Uterus (tissue), 4 donors: ENCODE results near the gene MMD. TPM values are rescaled to one million over a fixed set of nuclear protein-coding genes. Genes with fewer than 3 reads are reported as not detected.

Experiments
- DNase-seq, 2 donors: peaks; one replicate each; pipeline ENCODE4 v3.0.0-alpha.2; 2019 to 2020
- H3K27ac ChIP-seq, 2 donors: fragments of 200-600 bp; sonication (generic); 1 replicate in 1 of 2; 2 replicates in 1 of 2; pipeline ENCODE4 v1.5.1; 2016 to 2018
- H3K27me3 ChIP-seq, 2 donors: fragments of 200-600 bp; sonication (generic); one replicate each; pipeline ENCODE4 v1.5.1; 2018 to 2019; ENCODE audit warnings: control low read depth in 1 of 2
- H3K36me3 ChIP-seq, 2 donors: fragments of 200-600 bp; sonication (generic); one replicate each; pipeline ENCODE4 v1.5.1; 2019; ENCODE audit warnings: control low read depth in 1 of 2
- H3K4me1 ChIP-seq, 2 donors: fragments of 200-600 bp; sonication (generic); one replicate each; pipeline ENCODE4 v1.5.1; 2018 to 2019; ENCODE audit warnings: control low read depth in 1 of 2
- H3K4me3 ChIP-seq, 2 donors: fragments of 200-600 bp; sonication (generic); 1 replicate in 1 of 2; 2 replicates in 1 of 2; pipeline ENCODE4 v1.5.1; 2018 to 2019; ENCODE audit warnings: mild to moderate bottlenecking in 1 of 2
- H3K9me3 ChIP-seq, 2 donors: fragments of 200-600 bp; sonication (generic); one replicate each; pipeline ENCODE4 v1.5.1; 2019; ENCODE audit warnings: control low read depth in 1 of 2
- CTCF ChIP-seq, 4 experiments: fragments of 200-600 bp in 2 of 4; fragments of 450-650 bp in 2 of 4; sonication (generic) in 2 of 4; IDR thresholded peaks; one replicate each; pipeline ENCODE4 v1.5.1; 2016 to 2019; ENCODE audit warnings: antibody characterized with exemption in 4 of 4, mild to moderate bottlenecking in 2 of 4, moderate library complexity in 1 of 4
- POLR2A ChIP-seq, 2 donors: fragments of 450-650 bp; IDR thresholded peaks; one replicate each; pipeline ENCODE4 v1.6.1; 2016; ENCODE audit warnings: antibody characterized with exemption in 2 of 2, mild to moderate bottlenecking in 1 of 2, moderate library complexity in 1 of 2
- intact Hi-C: fragments of 100-400 bp; cut with DNase I; formaldehyde crosslinking; loops from one replicate; pipeline ENCODE4 v1.15.1; 2023; ENCODE audit warnings: low total_unique reads
- total RNA-seq, 4 donors: library from RNA; depleted of rRNA in 3 of 4; stranded (reverse); fragments of >200 nt in 3 of 4; gene quantifications; one replicate each; pipeline versions ENCODE4 v1.1.0 to v1.2.4, GENCODE V29; 2014 to 2023
- donor health status: DM: yes; HTN: yes; CAD: no.

MMD gene
- total RNA-seq, 4 donors from 2014 or later, result 1.3 to 27.9 (median 14.2) TPM

DNA sequence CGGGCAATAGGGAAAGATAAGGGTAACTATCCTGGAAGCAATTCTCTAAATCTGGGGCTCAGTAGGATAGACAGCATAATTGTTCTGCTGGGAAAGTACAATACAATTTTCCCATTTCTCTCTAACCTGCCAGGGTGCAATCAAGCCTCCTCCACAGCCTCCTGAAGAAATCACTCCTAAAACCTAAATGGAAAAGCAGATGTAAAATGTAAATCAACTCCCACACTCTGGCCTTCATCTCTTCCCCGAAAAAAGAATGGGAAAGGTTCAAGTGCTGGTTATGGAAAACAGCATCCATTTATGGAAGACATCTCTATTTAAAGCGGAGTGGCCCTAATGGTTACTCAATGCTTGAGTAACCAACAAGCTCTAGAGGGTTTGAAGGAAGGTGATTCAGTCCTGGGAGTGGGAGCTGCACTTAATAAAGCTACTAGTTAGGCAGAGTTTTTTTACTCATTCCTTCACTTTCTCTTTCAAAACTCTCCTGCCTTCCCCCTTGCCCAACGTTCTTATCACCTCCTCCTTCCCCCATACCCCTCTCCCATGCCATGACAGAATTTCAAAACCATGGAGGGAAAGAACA lies 5.1 kb downstream of the MMD start:
- intact Hi-C loops, result no loop called here
- peak overlapping the region in 1 of 2 donors; percentile 42 for H3K27ac ChIP-seq

GRCh38 chr17:55416000-55416399 lies 5.6 kb downstream of the MMD start:
- H3K27me3 ChIP-seq, result no peaks in the 10 kb centered on the region
- H3K9me3 ChIP-seq, result no peaks in the 10 kb centered on the region
- TF ChIP-seq POLR2A (IDR thresholded peaks at IDR 0.05) (no peak), CTCF (IDR thresholded peaks at IDR 0.05) (no peak)
- intact Hi-C loops, result no loop called here
- no peak for DNase-seq
- H3K4me3 ChIP-seq, result no peak overlapping the region
- no peaks in the 10 kb centered on the region for H3K4me1 ChIP-seq
- peak overlapping the region in 1 of 2 donors; percentile 42 for H3K27ac ChIP-seq
- no peaks in the 10 kb centered on the region for H3K36me3 ChIP-seq

More for the DNA sequence above, 5.1 kb downstream of the MMD start:
- H3K36me3 ChIP-seq, result no peaks in the 10 kb centered on the region
- H3K9me3 ChIP-seq, result no peaks in the 10 kb centered on the region
- no peak overlapping the region for H3K4me3 ChIP-seq
- no peaks in the 10 kb centered on the region for H3K4me1 ChIP-seq
- no peaks in the 10 kb centered on the region for H3K27me3 ChIP-seq
- TF ChIP-seq CTCF (IDR thresholded peaks at IDR 0.05), result no peak
- no peak for TF ChIP-seq POLR2A (IDR thresholded peaks at IDR 0.05)
- no peak for DNase-seq

GRCh38 chr17:55414983-55415382 lies 6.7 kb downstream of the MMD start:
- intact Hi-C loops, result no loop called here
- H3K4me3 ChIP-seq, result no peak overlapping the region
- no peak for DNase-seq
- TF ChIP-seq CTCF (IDR thresholded peaks at IDR 0.05), result no peak
- TF ChIP-seq POLR2A (IDR thresholded peaks at IDR 0.05), result no peak
- H3K4me1 ChIP-seq, result no peaks in the 10 kb centered on the region
- H3K27ac ChIP-seq, result no peak overlapping the region
- H3K36me3 ChIP-seq, result no peaks in the 10 kb centered on the region
- H3K9me3 ChIP-seq, result no peaks in the 10 kb centered on the region
- no peaks in the 10 kb centered on the region for H3K27me3 ChIP-seq

- H3K27me3 ChIP-seq, result no peaks in the 10 kb centered on the region
- no peak for DNase-seq
- intact Hi-C loops, result no loop called here
- H3K27ac ChIP-seq, result no peak overlapping the region
- H3K9me3 ChIP-seq, result no peaks in the 10 kb centered on the region
- no peaks in the 10 kb centered on the region for H3K4me1 ChIP-seq
- H3K4me3 ChIP-seq, result no peak overlapping the region
- no peaks in the 10 kb centered on the region for H3K36me3 ChIP-seq
- no peak for TF ChIP-seq POLR2A (IDR thresholded peaks at IDR 0.05)
- no peak for TF ChIP-seq CTCF (IDR thresholded peaks at IDR 0.05)
Measured at GRCh38 chr17:55413825-55414489, 7.7 kb downstream of the MMD start.

DNA sequence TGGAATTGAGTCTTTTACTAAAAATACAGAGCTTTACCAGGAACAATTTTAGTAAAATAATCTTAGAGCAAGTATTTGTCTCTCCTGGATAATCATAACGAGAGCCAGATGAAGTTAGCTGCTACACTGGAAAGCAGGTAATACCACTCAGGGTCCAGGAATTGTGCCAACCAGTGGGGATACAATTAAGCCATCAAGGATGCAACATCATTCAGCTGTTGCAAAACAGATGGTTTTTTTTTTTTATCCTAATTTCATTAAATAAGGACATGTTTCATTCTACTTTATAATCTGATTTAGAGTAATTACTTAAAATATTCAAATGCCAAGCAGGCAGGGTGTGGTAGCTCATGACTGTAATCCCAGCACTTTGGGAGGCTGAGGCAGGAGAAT lies 10.2 kb downstream of the MMD start:
- Histone ChIP-seq H3K9me3 (no peaks in the 10 kb centered on the region), H3K36me3 (no peaks in the 10 kb centered on the region), H3K4me1 (no peaks in the 10 kb centered on the region), H3K4me3 (no peak overlapping the region), H3K27ac (no peak overlapping the region), H3K27me3 (no peaks in the 10 kb centered on the region)
- intact Hi-C loops, result no loop called here
- TF ChIP-seq POLR2A (IDR thresholded peaks at IDR 0.05) (no peak), CTCF (IDR thresholded peaks at IDR 0.05) (no peak)
- DNase-seq, result no peak
